Measurements from ENCODE around the gene OR5H15. TPM values are rescaled to one million over a fixed set of nuclear protein-coding genes. Genes with fewer than 3 reads are reported as not detected.
A peak's percentile ranks its signal among the peaks of the same experiment; 100 is the strongest.
"Not testable (repeated sequence)": the region's sequence is repeated elsewhere in the genome, so short reads cannot be mapped to it uniquely, and the experiment has no call there.

The OR5H15 gene
- not detected for total RNA-seq
- not detected for polyA plus RNA-seq (2013, experiment 1 of 2)
- polyA plus RNA-seq (2013, experiment 2 of 2) = not detected
- long read RNA-seq, experiment 1 = 0 reads
- long read RNA-seq, experiment 2 = 0 reads
- long read RNA-seq, experiment 3 = 0 reads
- long read RNA-seq, experiment 4 = 0 reads

GRCh38 chr3:98166396-98166795, at the start of gene OR5H15:
TSS of gene OR5H15 (plus strand) at chr3:98166696. CDS start at chr3:98168700, 2,004 bp downstream.
- H3K27me3 ChIP-seq (ENCODE audit: control insufficient read depth, insufficient read depth, low read length, poor library complexity, severe bottlenecking) = no peaks in the 10 kb centered on the region
- Mint-ChIP-seq H3K4me1 (no peaks in the 10 kb centered on the region), H3K36me3 (ENCODE audit: low read depth) (no peaks in the 10 kb centered on the region), H3K27ac (no peak within 1 kb of the TSS), H3K9me3 (no peaks in the 10 kb centered on the region), H3K27me3 (ENCODE audit: insufficient read depth) (no peaks in the 10 kb centered on the region), H3K4me3 (no peak within 1 kb of the TSS)
- TF ChIP-seq CTCF (conservative IDR thresholded peaks at IDR 0.05) = no peak
- no peaks in the 10 kb centered on the region for H3K9me3 ChIP-seq (ENCODE audit: control insufficient read depth, low read length)
- no peaks in the 10 kb centered on the region for H3K4me1 ChIP-seq (ENCODE audit: control insufficient read depth, insufficient read depth, low read length)
- H3K36me3 ChIP-seq (ENCODE audit: control insufficient read depth, insufficient read depth, low read length) = no peaks in the 10 kb centered on the region
- no peak within 1 kb of the TSS for H3K27ac ChIP-seq (ENCODE audit: low read depth, low read length)
- 90% methylated on average over 2 of the region's 3 CpGs; no CpG with 5 or more reads in 1 of the 2 experiments for WGBS, 2 experiments (ENCODE audit: insufficient coverage in 1 of 2, insufficient read length in 1 of 2)
- no peak within 1 kb of the TSS for H3K4me3 ChIP-seq (ENCODE audit: low read length)
- no peak for DNase-seq
- no peak within 1 kb of the TSS for H3K9ac ChIP-seq (ENCODE audit: extremely low read depth, low read length, poor library complexity, severe bottlenecking)

GRCh38 chr3:98130421-98130820, 36.1 kb upstream of the OR5H15 start, which contains the start of gene OR5H1:
TSS of gene OR5H1 (plus strand) at chr3:98130721. CDS start at chr3:98132698, 1,977 bp downstream.
- no peaks in the 10 kb centered on the region for H3K4me1 ChIP-seq (ENCODE audit: control insufficient read depth, insufficient read depth, low read length)
- no peaks in the 10 kb centered on the region for H3K27me3 ChIP-seq (ENCODE audit: control insufficient read depth, insufficient read depth, low read length, poor library complexity, severe bottlenecking)
- Mint-ChIP-seq H3K4me3 (no peak within 1 kb of the TSS), H3K27me3 (ENCODE audit: insufficient read depth) (no peaks in the 10 kb centered on the region), H3K9me3 (no peaks in the 10 kb centered on the region), H3K4me1 (no peaks in the 10 kb centered on the region), H3K27ac (no peak within 1 kb of the TSS), H3K36me3 (ENCODE audit: low read depth) (no peaks in the 10 kb centered on the region)
- H3K36me3 ChIP-seq (ENCODE audit: control insufficient read depth, insufficient read depth, low read length) = no peaks in the 10 kb centered on the region
- H3K4me3 ChIP-seq (ENCODE audit: low read length) = no peak within 1 kb of the TSS
- no peak within 1 kb of the TSS for H3K9ac ChIP-seq (ENCODE audit: extremely low read depth, low read length, poor library complexity, severe bottlenecking)
- no peak for DNase-seq
- WGBS, 2 experiments (ENCODE audit: insufficient coverage in 1 of 2, insufficient read length in 1 of 2) = no CpG with 5 or more reads among the region's 1 CpG
- H3K27ac ChIP-seq (ENCODE audit: low read depth, low read length) = no peak within 1 kb of the TSS
- H3K9me3 ChIP-seq (ENCODE audit: control insufficient read depth, low read length) = no peaks in the 10 kb centered on the region
- TF ChIP-seq CTCF (conservative IDR thresholded peaks at IDR 0.05) = no peak

DNA sequence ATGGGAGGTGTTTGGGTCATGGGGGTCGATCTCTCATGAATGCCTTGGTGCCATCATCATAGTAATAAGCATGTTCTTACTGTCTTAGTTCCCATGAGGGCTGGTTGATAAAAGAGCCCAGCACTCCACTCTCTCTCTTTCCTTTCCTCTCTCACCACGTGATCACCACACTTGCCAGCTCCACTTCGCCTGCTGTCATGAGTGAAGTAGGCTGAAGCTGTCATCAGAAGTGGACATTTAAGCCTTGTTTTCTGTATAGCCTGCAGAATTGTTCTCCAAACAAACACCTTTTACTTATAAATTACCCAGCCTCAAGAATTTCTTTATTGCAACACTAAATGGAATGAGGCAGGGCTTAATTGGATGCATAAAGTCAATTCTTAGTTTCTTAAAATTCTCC, 29.9 kb upstream of the OR5H15 start:
- Mint-ChIP-seq H3K27ac (no peak overlapping the region), H3K36me3 (ENCODE audit: low read depth) (no peaks in the 10 kb centered on the region), H3K4me1 (peaks cover 8% of the 10 kb centered on the region), H3K9me3 (no peaks in the 10 kb centered on the region), H3K27me3 (ENCODE audit: insufficient read depth) (no peaks in the 10 kb centered on the region), H3K4me3 (no peak overlapping the region)
- Histone ChIP-seq H3K4me3 (ENCODE audit: low read length) (no peak overlapping the region), H3K27me3 (ENCODE audit: control insufficient read depth, insufficient read depth, low read length, poor library complexity, severe bottlenecking) (no peaks in the 10 kb centered on the region), H3K9me3 (ENCODE audit: control insufficient read depth, low read length) (no peaks in the 10 kb centered on the region), H3K27ac (ENCODE audit: low read depth, low read length) (no peak overlapping the region), H3K4me1 (ENCODE audit: control insufficient read depth, insufficient read depth, low read length) (no peaks in the 10 kb centered on the region), H3K36me3 (ENCODE audit: control insufficient read depth, insufficient read depth, low read length) (no peaks in the 10 kb centered on the region), H3K9ac (ENCODE audit: extremely low read depth, low read length, poor library complexity, severe bottlenecking) (no peak overlapping the region)
- TF ChIP-seq CTCF (conservative IDR thresholded peaks at IDR 0.05) = no peak
- WGBS, 2 experiments (ENCODE audit: insufficient coverage in 1 of 2, insufficient read length in 1 of 2) = 90 to 100% methylated on average over 1 to 3 of the region's 3 CpGs
- no peak for DNase-seq

- not testable (repeated sequence) for DNase-seq; H3K27ac ChIP-seq (ENCODE audit: low read depth, low read length); H3K4me3 Mint-ChIP-seq; H3K4me3 ChIP-seq (ENCODE audit: low read length); H3K9ac ChIP-seq (ENCODE audit: extremely low read depth, low read length, poor library complexity, severe bottlenecking); H3K36me3 ChIP-seq (ENCODE audit: control insufficient read depth, insufficient read depth, low read length); H3K9me3 Mint-ChIP-seq; H3K36me3 Mint-ChIP-seq (ENCODE audit: low read depth); H3K27me3 ChIP-seq (ENCODE audit: control insufficient read depth, insufficient read depth, low read length, poor library complexity, severe bottlenecking); H3K4me1 Mint-ChIP-seq; H3K9me3 ChIP-seq (ENCODE audit: control insufficient read depth, low read length); H3K27me3 Mint-ChIP-seq (ENCODE audit: insufficient read depth); H3K4me1 ChIP-seq (ENCODE audit: control insufficient read depth, insufficient read depth, low read length)
- peak overlapping the region; percentile 33 for H3K27ac Mint-ChIP-seq
- WGBS, 2 experiments (ENCODE audit: insufficient coverage in 1 of 2, insufficient read length in 1 of 2) = 90 to 97% methylated on average over 6 to 20 of the region's 23 CpGs
Measured at GRCh38 chr3:98137826-98138557, 28.5 kb upstream of the OR5H15 start.

Measured in endodermal cell (in vitro differentiated cells).